Measurements from ENCODE around the gene FKBP4.

GRCh38 chr12:2792671-2793500 is 1.9 kb upstream of the FKBP4 start:
- no peak for TF ChIP-seq MBNL3 (CRISPR knock-in tag; conservative IDR thresholded peaks at IDR 0.05)
- no peak for TF ChIP-seq MAX (IDR thresholded peaks at IDR 0.05)
- TF ChIP-seq TFDP1 (CRISPR knock-in tag; IDR thresholded peaks at IDR 0.05; ENCODE audit: borderline replicate concordance), result no peak
- no peak for TF ChIP-seq CEBPB (IDR thresholded peaks at IDR 0.05; ENCODE audit: borderline replicate concordance, low read depth, low read length)
- TF ChIP-seq GTF2F1 (IDR thresholded peaks at IDR 0.05; ENCODE audit: low read length), result no peak

Data from HepG2 (cell line).